HepG2 (cell line): ENCODE data around the gene TTF2. TPM values are rescaled to one million over a fixed set of nuclear protein-coding genes. Genes with fewer than 3 reads are reported as not detected.

Experiments
- ATAC-seq: fragments of 200-7000 bp; cut with Tn5 transposase; 3 replicates; pipeline ENCODE4 v1.9.1; 2020; ENCODE audit warnings: mild to moderate bottlenecking, moderate library complexity
- BruUV-seq: library from RNA; stranded (reverse); fragments of 400-500 nt; replicated peaks from 2 replicates; lab custom pipeline; 2021; lab: Mats Ljungman, UMichigan
- CTCF ChIA-PET: fragments of 300-600 bp; formaldehyde crosslinking; extraction: SDS; loops from one replicate; lab custom pipeline; 2021; ENCODE audit warnings: low total read pairs, inconsistent platforms, low intra/inter-chr PET ratio; lab: Yijun Ruan, JAX
- POLR2A ChIA-PET: fragments of 350-600 bp; sonication (Branson Sonifier 250); formaldehyde crosslinking; loops from one replicate; lab custom pipeline; 2020; ENCODE audit warnings: antibody characterized with exemption, inconsistent platforms; lab: Yijun Ruan, JAX
- DNase-seq: peaks from one replicate; pipeline ENCODE4 v3.0.0-alpha.2; 2015; ENCODE audit warnings: low spot score
- FAIRE-seq: peaks from 3 replicates; lab custom pipeline; 2011; peaks lifted over from hg19 to GRCh38; lab: Jason Lieb, UNC
- H2AFZ ChIP-seq: one replicate; pipeline ENCODE4 v1.6.1; 2011; ENCODE audit warnings: low read length, inconsistent platforms
- H3K27ac ChIP-seq: fragments of 300-600 bp; 3 replicates; pipeline ENCODE4 v1.8.0; 2011; ENCODE audit warnings: mixed run types, mild to moderate bottlenecking, mixed read lengths, low read length, inconsistent platforms; ENCODE audit not compliant: insufficient read depth; ENCODE audit errors: extremely low read length
- H3K27me3 ChIP-seq, 2 experiments: fragments of 200-600 bp in 1 of 2; 2 replicates in 1 of 2; 3 replicates in 1 of 2; pipeline versions ENCODE4 v1.6.0 to v1.8.0; 2011; ENCODE audit warnings: low read length in 2 of 2, mild to moderate bottlenecking in 2 of 2, moderate library complexity in 2 of 2, inconsistent platforms in 1 of 2; ENCODE audit not compliant: insufficient read depth in 2 of 2, control insufficient read depth in 1 of 2
- H3K36me3 ChIP-seq, 2 experiments: fragments of 200-600 bp in 1 of 2; replicated peaks in 1 of 2; 2 replicates in 1 of 2; 3 replicates in 1 of 2; pipeline versions ENCODE4 v1.5.1 to v1.8.0; 2011; ENCODE audit warnings: low read length in 2 of 2, inconsistent platforms in 1 of 2; ENCODE audit not compliant: insufficient read depth in 2 of 2, control insufficient read depth in 1 of 2
- H3K4me1 ChIP-seq: 2 replicates; pipeline ENCODE4 v1.5.1; 2012; ENCODE audit warnings: low read length, inconsistent platforms; ENCODE audit not compliant: insufficient read depth
- H3K4me2 ChIP-seq: 2 replicates; pipeline ENCODE4 v1.6.0; 2011; ENCODE audit warnings: low read depth, low read length, inconsistent platforms
- H3K4me3 ChIP-seq, 3 experiments: fragments of 200-600 bp in 1 of 3; sonication (generic), shearing (Covaris generic) in 1 of 3; replicated peaks in 1 of 3; 2 replicates each; pipeline ENCODE4 v1.5.1; 2011 to 2016; ENCODE audit warnings: low read length in 3 of 3, inconsistent platforms in 2 of 3, low read depth in 2 of 3, mild to moderate bottlenecking in 2 of 3, control low read depth in 1 of 3, mixed read lengths in 1 of 3; ENCODE audit not compliant: insufficient read depth in 1 of 3
- H3K79me2 ChIP-seq: one replicate; pipeline ENCODE4 v1.6.1; 2011; ENCODE audit warnings: low read length, inconsistent platforms; ENCODE audit not compliant: insufficient read depth
- H3K9ac ChIP-seq: 2 replicates; pipeline ENCODE4 v1.6.0; 2011; ENCODE audit warnings: mild to moderate bottlenecking, low read depth, low read length, inconsistent platforms; ENCODE audit not compliant: insufficient read depth
- H3K9me3 ChIP-seq: 2 replicates; pipeline ENCODE4 v1.5.1; 2012; ENCODE audit warnings: mild to moderate bottlenecking, low read length
- H4K20me1 ChIP-seq: 2 replicates; pipeline ENCODE4 v1.6.0; 2011; ENCODE audit warnings: inconsistent platforms, mild to moderate bottlenecking, low read length, moderate library complexity; ENCODE audit not compliant: insufficient read depth
- GATA4 ChIP-seq: sonication (generic); IDR thresholded peaks from 2 replicates; pipeline ENCODE4 v1.6.1; 2016; ENCODE audit warnings: antibody characterized with exemption, low read depth, borderline replicate concordance
- WGBS: methylation state at CpG from one replicate; pipeline ENCODE4 v1.1.6; 2017; ENCODE audit warnings: low lambda C conversion rate; 5-methylcytosine and 5-hydroxymethylcytosine counted together
- in situ Hi-C: cut with HindIII; loops from 2 replicates; pipeline ENCODE4 v1.10.0; 2017; ENCODE audit warnings: low pct_unique_long_range_greater_than_20kb; ENCODE audit not compliant: extremely low pct_ligation_motif_present
- intact Hi-C: fragments of 100-400 bp; cut with micrococcal nuclease; formaldehyde crosslinking; loops from one replicate; pipeline ENCODE4 v1.10.0; 2022; ENCODE audit not compliant: unreplicated experiment
- polyA plus RNA-seq, 8 experiments: library from polyadenylated mRNA; depleted of rRNA in 3 of 8; stranded (reverse) in 7 of 8; unstranded in 1 of 8; fragments of >200 nt; fragmentation: Illumina TruSeq in 4 of 8; extraction: Trizol in 4 of 8; gene quantifications; 2 replicates each; pipeline versions ENCODE4 v1.2.1 to v1.2.3, GENCODE V29; 2011 to 2016; ENCODE audit warnings: low read depth in 4 of 8, missing spikeins in 1 of 8, mixed read lengths in 1 of 8; ENCODE audit not compliant: insufficient read depth in 1 of 8
- total RNA-seq, 5 experiments: library from RNA; depleted of rRNA; stranded (reverse); fragments of >200 nt; fragmentation: Illumina TruSeq; extraction: Trizol; gene quantifications; 2 replicates each; pipeline ENCODE4 v1.2.3, GENCODE V29; 2016; ENCODE audit warnings: low read depth in 1 of 5
- TF ChIP-seq, protein P1 (sequence below): IDR thresholded peaks from 2 replicates; pipeline ENCODE4 v1.6.1; 2016; ENCODE audit warnings: mild to moderate bottlenecking, missing biosample characterization, missing genetic modification reagents
- TF ChIP-seq, protein P2 (sequence below): sonication (generic); formaldehyde crosslinking; IDR thresholded peaks from 2 replicates; pipeline ENCODE4 v1.5.0; 2020; ENCODE audit warnings: mild to moderate bottlenecking, missing genetic modification reagents, moderate library complexity

TTF2 gene
- total and polyA plus RNA-seq, 2 of the 13 experiments (the other 11 are each of a cell fraction or from before 2014, with no cell fraction given): 12.8 to 48.9 TPM

DNA sequence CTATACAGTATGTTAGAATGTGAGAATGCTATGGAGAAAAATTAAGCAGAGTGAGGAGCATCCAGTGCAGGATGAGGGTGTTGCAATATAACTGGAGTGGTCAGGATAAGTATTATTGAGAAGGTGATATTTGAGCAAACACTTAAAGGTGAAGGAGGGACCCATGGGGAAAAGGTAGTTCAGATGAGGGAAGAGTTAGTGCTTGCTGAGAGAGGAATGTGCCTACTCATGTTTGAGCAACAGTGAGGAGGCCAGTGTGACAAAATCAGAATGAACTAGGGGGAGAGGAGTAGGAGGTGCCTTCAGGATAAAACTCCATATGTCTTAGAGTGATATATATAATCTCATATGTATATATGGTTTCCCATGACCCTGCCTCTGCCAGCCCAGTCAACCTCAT, 67.7 kb downstream of the TTF2 start:
- H3K4me2 ChIP-seq: no peak overlapping the region
- no peak overlapping the region for H3K9ac ChIP-seq
- intact Hi-C loops (loop anchor here (1.0 to 10.0 kb wide), 3 partner anchors 59 to 237 kb away; partner anchors contain the start of gene MAN1A2), in situ Hi-C loops (loop anchor here (25.0 kb wide), 1 partner anchor 160 kb away; no protein-coding TSS in a partner anchor)
- no peak overlapping the region for H3K4me3 ChIP-seq
- TF ChIP-seq, protein P1, sequence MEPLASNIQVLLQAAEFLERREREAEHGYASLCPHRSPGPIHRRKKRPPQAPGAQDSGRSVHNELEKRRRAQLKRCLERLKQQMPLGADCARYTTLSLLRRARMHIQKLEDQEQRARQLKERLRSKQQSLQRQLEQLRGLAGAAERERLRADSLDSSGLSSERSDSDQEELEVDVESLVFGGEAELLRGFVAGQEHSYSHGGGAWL: no peak
- ChIA-PET CTCF (interaction anchor here (2.0 kb wide), 1 partner anchor 59 kb away, joined by 23 read pairs; no protein-coding TSS in a partner anchor), POLR2A (no interaction called here)
- ATAC-seq: no peak
- FAIRE-seq: no peak
- no peak overlapping the region for H3K27ac ChIP-seq
- H2AFZ ChIP-seq: no peak overlapping the region
- no peaks in the 10 kb centered on the region for H3K36me3 ChIP-seq
- no TSS peak for BruUV-seq
- H4K20me1 ChIP-seq: no peaks in the 10 kb centered on the region
- H3K4me1 ChIP-seq: no peaks in the 10 kb centered on the region
- H3K27me3 ChIP-seq: no peaks in the 10 kb centered on the region
- no peaks in the 10 kb centered on the region for H3K79me2 ChIP-seq
- H3K9me3 ChIP-seq: no peaks in the 10 kb centered on the region
- DNase-seq: no peak

DNA sequence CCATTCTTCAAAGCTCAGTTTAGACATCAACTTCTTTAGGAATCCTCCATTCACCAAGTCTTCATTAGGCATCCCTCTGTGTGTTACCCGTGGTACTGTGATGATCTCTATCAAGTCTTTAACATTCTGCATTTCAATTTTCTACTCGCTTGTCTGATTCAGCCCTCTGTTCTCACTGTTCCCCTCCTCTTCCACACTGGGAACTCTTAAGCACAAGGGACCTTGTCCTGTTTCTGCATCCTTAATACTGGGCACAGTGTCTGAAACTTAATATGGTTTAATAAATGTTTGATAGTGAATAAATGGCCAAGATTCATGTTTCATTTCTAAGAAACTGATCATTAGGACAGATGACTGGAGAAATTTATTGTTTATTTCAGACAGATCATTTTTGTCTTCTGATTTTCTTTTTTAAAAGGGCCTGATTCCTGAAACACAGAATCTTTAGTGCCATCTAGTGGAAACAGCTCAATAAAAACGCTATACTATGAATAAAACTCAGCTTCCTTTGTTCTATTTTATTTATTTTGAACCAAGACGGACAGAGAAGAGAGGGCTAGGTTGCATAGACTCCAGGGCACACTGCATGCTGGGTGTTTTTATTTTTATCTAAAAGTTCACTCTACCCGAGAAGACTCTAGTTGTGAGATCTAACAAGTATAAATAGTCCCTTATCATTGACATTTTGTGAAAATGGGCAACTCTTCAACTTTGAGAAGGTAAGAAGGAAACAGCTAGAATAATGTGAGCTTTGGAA, 68.4 kb downstream of the TTF2 start:
- Histone ChIP-seq H3K4me2 (no peak overlapping the region), H3K4me3 (no peak overlapping the region), H3K9ac (no peak overlapping the region), H3K9me3 (no peaks in the 10 kb centered on the region), H3K27ac (no peak overlapping the region), H3K27me3 (no peaks in the 10 kb centered on the region), H3K36me3 (no peaks in the 10 kb centered on the region), H2AFZ (no peak overlapping the region), H3K79me2 (no peaks in the 10 kb centered on the region), H4K20me1 (no peaks in the 10 kb centered on the region), H3K4me1 (no peaks in the 10 kb centered on the region)
- no TSS peak for BruUV-seq
- FAIRE-seq: no peak
- ChIA-PET CTCF (interaction anchor here (2.0 kb wide), 1 partner anchor 60 kb away, joined by 23 read pairs; no protein-coding TSS in a partner anchor), POLR2A (no interaction called here)
- in situ Hi-C loops (loop anchor here (25.0 kb wide), 1 partner anchor 159 kb away; no protein-coding TSS in a partner anchor), intact Hi-C loops (loop anchor here (1.0 to 10.0 kb wide), 3 partner anchors 60 to 236 kb away; partner anchors contain the start of gene MAN1A2)
- 10% methylated on average over 5 of the region's 5 CpGs for WGBS
- ATAC-seq: no peak
- no peak for DNase-seq
- TF ChIP-seq GATA4: no peak
- TF ChIP-seq, protein P2, sequence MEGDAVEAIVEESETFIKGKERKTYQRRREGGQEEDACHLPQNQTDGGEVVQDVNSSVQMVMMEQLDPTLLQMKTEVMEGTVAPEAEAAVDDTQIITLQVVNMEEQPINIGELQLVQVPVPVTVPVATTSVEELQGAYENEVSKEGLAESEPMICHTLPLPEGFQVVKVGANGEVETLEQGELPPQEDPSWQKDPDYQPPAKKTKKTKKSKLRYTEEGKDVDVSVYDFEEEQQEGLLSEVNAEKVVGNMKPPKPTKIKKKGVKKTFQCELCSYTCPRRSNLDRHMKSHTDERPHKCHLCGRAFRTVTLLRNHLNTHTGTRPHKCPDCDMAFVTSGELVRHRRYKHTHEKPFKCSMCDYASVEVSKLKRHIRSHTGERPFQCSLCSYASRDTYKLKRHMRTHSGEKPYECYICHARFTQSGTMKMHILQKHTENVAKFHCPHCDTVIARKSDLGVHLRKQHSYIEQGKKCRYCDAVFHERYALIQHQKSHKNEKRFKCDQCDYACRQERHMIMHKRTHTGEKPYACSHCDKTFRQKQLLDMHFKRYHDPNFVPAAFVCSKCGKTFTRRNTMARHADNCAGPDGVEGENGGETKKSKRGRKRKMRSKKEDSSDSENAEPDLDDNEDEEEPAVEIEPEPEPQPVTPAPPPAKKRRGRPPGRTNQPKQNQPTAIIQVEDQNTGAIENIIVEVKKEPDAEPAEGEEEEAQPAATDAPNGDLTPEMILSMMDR (CRISPR knock-in tag): peak; percentile 22
